Lung (tissue), 12 donors: Measurements from ENCODE around the gene FBXO41. TPM values are rescaled to one million over a fixed set of nuclear protein-coding genes. Genes with fewer than 3 reads are reported as not detected.

Source experiments
- ATAC-seq: fragments of 200-7000 bp; cut with Tn5 transposase; one replicate; pipeline ENCODE4 v1.9.1; 2020; ENCODE audit warnings: moderate number of reproducible peaks; ENCODE audit not compliant: insufficient read depth, low FRiP score
- DNase-seq, 3 donors: peaks; one replicate each; pipeline ENCODE4 v3.0.0-alpha.2; 2013 to 2017
- H3K27ac ChIP-seq, 2 donors: one replicate each; pipeline ENCODE4 v1.5.1; 2013; ENCODE audit warnings: mild to moderate bottlenecking in 2 of 2, moderate library complexity in 2 of 2, control low read depth in 1 of 2, inconsistent platforms in 1 of 2, low read depth in 1 of 2, low read length in 1 of 2
- H3K27me3 ChIP-seq, 3 donors: one replicate each; pipeline ENCODE4 v1.5.1; 2013; ENCODE audit warnings: low read length in 2 of 3; ENCODE audit not compliant: control insufficient read depth in 3 of 3, insufficient read depth in 3 of 3
- H3K36me3 ChIP-seq, 4 donors: one replicate each; pipeline ENCODE4 v1.5.1; 2013; ENCODE audit warnings: low read length in 4 of 4, mild to moderate bottlenecking in 1 of 4, moderate library complexity in 1 of 4; ENCODE audit not compliant: control insufficient read depth in 4 of 4, insufficient read depth in 4 of 4
- H3K4me1 ChIP-seq, 5 donors: one replicate each; pipeline ENCODE4 v1.5.1; 2013; ENCODE audit warnings: low read length in 5 of 5, mild to moderate bottlenecking in 2 of 5, moderate library complexity in 1 of 5; ENCODE audit not compliant: control insufficient read depth in 5 of 5, insufficient read depth in 5 of 5
- H3K4me3 ChIP-seq: one replicate; pipeline ENCODE4 v1.5.1; 2013; ENCODE audit warnings: mild to moderate bottlenecking, control low read depth, moderate library complexity
- H3K9ac ChIP-seq, 2 donors: one replicate each; pipeline ENCODE4 v1.5.1; 2013; ENCODE audit warnings: low read length in 2 of 2, control low read depth in 1 of 2; ENCODE audit not compliant: insufficient read depth in 1 of 2
- H3K9me3 ChIP-seq, 4 donors: one replicate each; pipeline ENCODE4 v1.5.1; 2013; ENCODE audit warnings: low read length in 3 of 4, mild to moderate bottlenecking in 1 of 4, moderate library complexity in 1 of 4; ENCODE audit not compliant: control insufficient read depth in 4 of 4, insufficient read depth in 3 of 4
- CTCF ChIP-seq: IDR thresholded peaks from 2 replicates; pipeline ENCODE4 v1.5.1; 2012; ENCODE audit warnings: mild to moderate bottlenecking; ENCODE audit errors: control extremely low read depth, extremely low read depth
- whole genome bisulfite sequencing, 2 donors: extraction: QIAGEN DNeasy Blood & Tissue Kit; methylation state at CpG; one replicate each; pipeline ENCODE4 v1.1.7; 2013; 5-methylcytosine and 5-hydroxymethylcytosine counted together
- polyA plus RNA-seq, 2 donors: library from polyadenylated mRNA; stranded (reverse); fragments of 200-250 nt; gene quantifications; one replicate each; pipeline ENCODE4 v1.2.1, GENCODE V29; 2013
- total RNA-seq, 2 donors: library from RNA; depleted of rRNA in 1 of 2; stranded (reverse); fragments of >200 nt in 1 of 2; gene quantifications; one replicate each; pipeline ENCODE4 v1.2.1, GENCODE V29; 2014 to 2021
- donor health status: control.
- donor health status: control.
- donor health status: Bipolar disorder and iron deficiency.
- donor health status: healthy.
- donor health status: DM: yes; HTN: yes; CAD: no.

The FBXO41 gene
- total and polyA plus RNA-seq, 4 donors: 0.93 to 5.0 (median 1.7) TPM

DNA sequence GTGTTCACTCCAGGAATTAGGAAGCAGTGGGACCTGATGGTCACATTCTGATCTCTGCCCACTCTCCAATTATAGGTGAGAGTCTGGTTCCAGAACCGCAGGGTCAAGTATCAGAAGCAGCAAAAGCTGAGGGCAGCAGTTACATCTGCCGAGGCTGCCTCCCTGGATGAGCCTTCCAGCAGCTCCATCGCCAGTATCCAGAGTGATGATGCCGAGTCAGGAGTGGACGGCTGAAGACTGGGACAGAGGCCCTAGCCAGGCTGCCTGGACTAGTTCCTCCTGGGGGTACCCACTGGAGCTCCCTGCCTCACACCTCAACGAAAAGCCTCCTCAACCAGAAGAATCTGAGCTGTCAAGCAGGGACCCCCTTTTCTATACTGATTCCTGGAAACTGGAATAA lies 73.6 kb downstream of the FBXO41 start:
- Histone ChIP-seq H3K4me1 (peaks cover 0 to 8% (median 0%) of the 10 kb centered on the region in 5 donors), H3K27me3 (peaks cover 0 to 3% (median 0%) of the 10 kb centered on the region in 3 donors), H3K36me3 (peaks cover 0 to 2% (median 0%) of the 10 kb centered on the region in 4 donors), H3K9ac (no peak overlapping the region), H3K9me3 (no peaks in the 10 kb centered on the region), H3K4me3 (no peak overlapping the region), H3K27ac (no peak overlapping the region)
- no peak for ATAC-seq
- TF ChIP-seq CTCF: no peak
- 90 to 92% methylated on average over 6 of the region's 6 CpGs for WGBS, 2 donors
- no peak for DNase-seq

DNA sequence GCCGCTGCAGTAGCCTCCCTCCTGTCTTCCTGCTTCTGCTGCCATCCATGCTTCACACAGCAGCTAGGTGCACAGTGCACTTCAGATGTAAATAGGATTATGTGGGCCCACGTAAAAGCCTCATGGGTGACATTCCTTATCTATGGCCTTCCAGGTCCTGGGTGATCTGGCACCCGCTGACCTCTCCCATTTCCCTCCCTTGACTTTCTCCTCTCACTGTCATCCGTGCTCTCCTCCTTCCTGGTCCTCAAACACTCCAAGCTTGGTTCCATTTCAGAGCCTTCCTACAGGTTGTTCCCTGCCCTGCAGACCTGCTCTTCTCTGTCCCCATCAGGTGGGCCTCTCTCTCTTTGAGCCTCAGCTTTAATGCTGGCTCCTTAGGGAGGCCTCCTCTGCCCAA lies 74.3 kb downstream of the FBXO41 start:
- no peak for TF ChIP-seq CTCF
- H3K36me3 ChIP-seq: peaks cover 0 to 2% (median 0%) of the 10 kb centered on the region in 4 donors
- no peak overlapping the region for H3K27ac ChIP-seq
- 78 to 89% methylated on average over 4 of the region's 4 CpGs for WGBS, 2 donors
- H3K4me1 ChIP-seq: peaks cover 0 to 7% (median 0%) of the 10 kb centered on the region in 5 donors
- H3K27me3 ChIP-seq: peaks cover 0 to 5% (median 3%) of the 10 kb centered on the region in 3 donors
- ATAC-seq: no peak
- H3K9me3 ChIP-seq: no peaks in the 10 kb centered on the region
- H3K4me3 ChIP-seq: no peak overlapping the region
- H3K9ac ChIP-seq: no peak overlapping the region
- no peak for DNase-seq

GRCh38 chr2:73208258-73208657 lies 76.0 kb downstream of the FBXO41 start:
- H3K36me3 ChIP-seq: no peaks in the 10 kb centered on the region
- 78 to 91% methylated on average over 3 of the region's 3 CpGs for WGBS, 2 donors
- no peak for ATAC-seq

More at GRCh38 chr2:73208258-73208657, 76.0 kb downstream of the FBXO41 start:
- H3K27me3 ChIP-seq: peaks cover 3 to 17% (median 16%) of the 10 kb centered on the region in 3 donors
- no peak overlapping the region for H3K9ac ChIP-seq
- no peaks in the 10 kb centered on the region for H3K9me3 ChIP-seq
- H3K4me3 ChIP-seq: no peak overlapping the region
- peaks cover 0 to 3% (median 0%) of the 10 kb centered on the region in 5 donors for H3K4me1 ChIP-seq
- no peak for DNase-seq
- H3K27ac ChIP-seq: no peak overlapping the region
- no peak for TF ChIP-seq CTCF
